H9 (cell line): ENCODE measurements around the gene OSBPL8. TPM values are rescaled to one million over a fixed set of nuclear protein-coding genes. Genes with fewer than 3 reads are reported as not detected.

Experiments
- DNase-seq: peaks from one replicate; pipeline ENCODE4 v3.0.0-alpha.2; 2017
- H2AFZ ChIP-seq: one replicate; pipeline ENCODE4 v1.6.1; 2013; ENCODE audit warnings: mild to moderate bottlenecking, low read length, control low read depth, moderate library complexity
- H2AK5ac ChIP-seq: 2 replicates; pipeline ENCODE4 v1.6.1; 2013; ENCODE audit warnings: low read length, control low read depth, mixed read lengths; ENCODE audit not compliant: insufficient read length
- H2BK120ac ChIP-seq: one replicate; pipeline ENCODE4 v1.6.1; 2013; ENCODE audit warnings: low read depth, mild to moderate bottlenecking, low read length, control low read depth, inconsistent platforms; ENCODE audit not compliant: poor library complexity, severe bottlenecking
- H2BK12ac ChIP-seq: 2 replicates; pipeline ENCODE4 v1.6.1; 2013; ENCODE audit warnings: low read length, control low read depth, mixed read lengths, low read depth; ENCODE audit not compliant: insufficient read length
- H2BK15ac ChIP-seq: 2 replicates; pipeline ENCODE4 v1.6.1; 2013; ENCODE audit warnings: low read depth, low read length, control low read depth
- H2BK20ac ChIP-seq: one replicate; pipeline ENCODE4 v1.6.1; 2013; ENCODE audit warnings: low read depth, mild to moderate bottlenecking, low read length, control low read depth, inconsistent platforms; ENCODE audit not compliant: poor library complexity, severe bottlenecking
- H2BK5ac ChIP-seq: 2 replicates; pipeline ENCODE4 v1.6.1; 2013; ENCODE audit warnings: low read length, control low read depth, mixed read lengths; ENCODE audit not compliant: insufficient read length
- H3K14ac ChIP-seq: 2 replicates; pipeline ENCODE4 v1.6.1; 2013; ENCODE audit warnings: low read length, control low read depth; ENCODE audit not compliant: insufficient read depth
- H3K18ac ChIP-seq: 2 replicates; pipeline ENCODE4 v1.6.1; 2013; ENCODE audit warnings: low read depth, mild to moderate bottlenecking, mixed read lengths, low read length, control low read depth; ENCODE audit not compliant: insufficient read length
- H3K23ac ChIP-seq: 2 replicates; pipeline ENCODE4 v1.6.1; 2013; ENCODE audit warnings: low read length, control low read depth, mixed read lengths, low read depth; ENCODE audit not compliant: insufficient read length
- H3K23me2 ChIP-seq: 2 replicates; pipeline ENCODE4 v1.6.1; 2013; ENCODE audit warnings: low read depth, mild to moderate bottlenecking, mixed read lengths, low read length, control low read depth; ENCODE audit not compliant: insufficient read length, poor library complexity, severe bottlenecking
- H3K27ac ChIP-seq: 2 replicates; pipeline ENCODE4 v1.5.1; 2013; ENCODE audit warnings: low read length, control low read depth, mixed read lengths, low read depth; ENCODE audit not compliant: insufficient read length
- H3K27me3 ChIP-seq: 2 replicates; pipeline ENCODE4 v1.6.1; 2013; ENCODE audit warnings: low read length, control low read depth, inconsistent platforms; ENCODE audit not compliant: insufficient read depth
- H3K4ac ChIP-seq: 2 replicates; pipeline ENCODE4 v1.6.1; 2013; ENCODE audit warnings: low read depth, mild to moderate bottlenecking, control low read depth, inconsistent platforms, low read length, moderate library complexity
- H3K4me1 ChIP-seq: 2 replicates; pipeline ENCODE4 v1.6.1; 2013; ENCODE audit warnings: low read length, control low read depth, inconsistent platforms; ENCODE audit not compliant: insufficient read depth
- H3K4me2 ChIP-seq: 2 replicates; pipeline ENCODE4 v1.6.1; 2013; ENCODE audit warnings: low read length, control low read depth, mixed read lengths; ENCODE audit not compliant: insufficient read length, insufficient read depth
- H3K56ac ChIP-seq: 2 replicates; pipeline ENCODE4 v1.6.1; 2013; ENCODE audit warnings: low read depth, mild to moderate bottlenecking, mixed read lengths, low read length, control low read depth; ENCODE audit not compliant: insufficient read length
- H3K79me1 ChIP-seq: 2 replicates; pipeline ENCODE4 v1.6.1; 2013; ENCODE audit warnings: low read depth, mild to moderate bottlenecking, moderate library complexity, low read length, control low read depth, inconsistent platforms; ENCODE audit not compliant: insufficient read depth, poor library complexity, severe bottlenecking
- H3K79me2 ChIP-seq: 2 replicates; pipeline ENCODE4 v1.6.1; 2013; ENCODE audit warnings: low read length, control low read depth, inconsistent platforms; ENCODE audit not compliant: insufficient read depth
- H3K9ac ChIP-seq: 2 replicates; pipeline ENCODE4 v1.6.1; 2013; ENCODE audit warnings: low read length, control low read depth, mixed read lengths; ENCODE audit not compliant: insufficient read length; ENCODE audit errors: extremely low read depth
- H3K9me3 ChIP-seq: one replicate; pipeline ENCODE4 v1.6.1; 2013; ENCODE audit warnings: low read depth, low read length, inconsistent platforms; ENCODE audit not compliant: control insufficient read depth
- H3T11ph ChIP-seq: one replicate; pipeline ENCODE4 v1.6.1; 2013; ENCODE audit warnings: mild to moderate bottlenecking, low read length, control low read depth, inconsistent platforms
- H4K20me1 ChIP-seq: one replicate; pipeline ENCODE4 v1.6.1; 2013; ENCODE audit not compliant: control insufficient read depth, insufficient read length, insufficient read depth
- H4K5ac ChIP-seq: 2 replicates; pipeline ENCODE4 v1.6.1; 2013; ENCODE audit warnings: low read depth, mild to moderate bottlenecking, mixed read lengths, low read length, control low read depth; ENCODE audit not compliant: insufficient read length
- H4K8ac ChIP-seq: replicated peaks from 2 replicates; pipeline ENCODE4 v1.6.1; 2013; ENCODE audit warnings: low read length, control low read depth, mixed read lengths, low read depth; ENCODE audit not compliant: insufficient read length
- H4K91ac ChIP-seq: 2 replicates; pipeline ENCODE4 v1.6.1; 2013; ENCODE audit warnings: low read depth, mild to moderate bottlenecking, moderate library complexity, mixed read lengths, low read length, control low read depth; ENCODE audit not compliant: insufficient read length
- H3K27ac Mint-ChIP-seq, 3 experiments: 2 replicates in 2 of 3; 3 replicates in 1 of 3; pipeline ENCODE4 v1.8.0; 2020 to 2021; ENCODE audit warnings: mixed read lengths in 3 of 3, mild to moderate bottlenecking in 1 of 3, moderate library complexity in 1 of 3
- H3K27me3 Mint-ChIP-seq: 2 replicates; pipeline ENCODE4 v1.8.0; 2021; ENCODE audit warnings: low read depth, mild to moderate bottlenecking, moderate library complexity, mixed read lengths
- H3K36me3 Mint-ChIP-seq, 3 experiments: 2 replicates in 2 of 3; 3 replicates in 1 of 3; pipeline ENCODE4 v1.8.0; 2020 to 2021; ENCODE audit warnings: low read depth in 3 of 3, mixed read lengths in 3 of 3; ENCODE audit not compliant: insufficient read depth in 1 of 3
- H3K4me1 Mint-ChIP-seq, 2 experiments: 2 replicates each; pipeline ENCODE4 v1.8.0; 2020; ENCODE audit warnings: mixed read lengths in 2 of 2
- H3K4me3 Mint-ChIP-seq, 2 experiments: 2 replicates in 1 of 2; 3 replicates in 1 of 2; pipeline ENCODE4 v1.8.0; 2020 to 2021; ENCODE audit warnings: mild to moderate bottlenecking in 2 of 2, mixed read lengths in 2 of 2, moderate library complexity in 1 of 2
- H3K9me3 Mint-ChIP-seq, 2 experiments: 2 replicates in 1 of 2; 3 replicates in 1 of 2; pipeline ENCODE4 v1.8.0; 2020; ENCODE audit warnings: mild to moderate bottlenecking in 2 of 2, mixed read lengths in 2 of 2, moderate library complexity in 1 of 2
- CTCF ChIP-seq: fragments of 200-600 bp; sonication (generic); conservative IDR thresholded peaks from 3 replicates; pipeline ENCODE4 v1.8.0; 2021; ENCODE audit warnings: antibody characterized with exemption, mild to moderate bottlenecking
- WGBS: extraction: QIAGEN DNeasy Blood & Tissue Kit; methylation state at CpG from one replicate; pipeline ENCODE4 v1.1.7; 2013; ENCODE audit warnings: missing lambda C conversion rate, low lambda C conversion rate, mixed read lengths; ENCODE audit not compliant: insufficient read length; ENCODE audit errors: extremely low coverage; 5-methylcytosine and 5-hydroxymethylcytosine counted together
- total RNA-seq: library from RNA; stranded (reverse); gene quantifications from 2 replicates; pipeline ENCODE4 v1.2.1, GENCODE V29; 2021

OSBPL8 gene
- total RNA-seq, 1 experiment from 2014 or later = 61.2 TPM

GRCh38 chr12:76505050-76505449 is 54.5 kb downstream of the OSBPL8 start:
- H4K20me1 ChIP-seq = no peaks in the 10 kb centered on the region
- H3K27ac ChIP-seq = no peak overlapping the region
- no peak overlapping the region for H3K9ac ChIP-seq
- H2BK20ac ChIP-seq = no peak overlapping the region
- no peaks in the 10 kb centered on the region for H3K23me2 ChIP-seq
- H2BK120ac ChIP-seq = no peak overlapping the region
- Mint-ChIP-seq H3K36me3 (peaks cover 6 to 30% (median 7%) of the 10 kb centered on the region in 3 experiments; a peak in 6 of 7 replicates), H3K27me3 (no peaks in the 10 kb centered on the region), H3K9me3 (no peaks in the 10 kb centered on the region; a peak in 3 of 5 replicates), H3K4me1 (peaks cover 8 to 10% of the 10 kb centered on the region in 2 experiments), H3K4me3 (no peak overlapping the region), H3K27ac (no peak overlapping the region)
- no peak overlapping the region for H3K18ac ChIP-seq
- no peak overlapping the region for H4K8ac ChIP-seq
- H2BK15ac ChIP-seq = no peak overlapping the region
- no peak overlapping the region for H2AFZ ChIP-seq
- H3K23ac ChIP-seq = no peak overlapping the region
- H3K4ac ChIP-seq = no peak overlapping the region
- H3K56ac ChIP-seq = no peak overlapping the region
- H3K4me1 ChIP-seq = no peaks in the 10 kb centered on the region
- H3K27me3 ChIP-seq = no peaks in the 10 kb centered on the region
- H2AK5ac ChIP-seq = no peak overlapping the region
- H3K79me1 ChIP-seq = peaks cover 5% of the 10 kb centered on the region
- H3K14ac ChIP-seq = no peak overlapping the region
- no peak overlapping the region for H2BK5ac ChIP-seq
- H4K5ac ChIP-seq = no peak overlapping the region
- no peaks in the 10 kb centered on the region for H3K9me3 ChIP-seq
- WGBS = no CpG with 5 or more reads among the region's 2 CpGs
- no peak for TF ChIP-seq CTCF
- no peak overlapping the region for H3K4me2 ChIP-seq
- no peaks in the 10 kb centered on the region; the same call in 1 of the 2 replicates for H3K79me2 ChIP-seq
- H4K91ac ChIP-seq = no peak overlapping the region
- H2BK12ac ChIP-seq = no peak overlapping the region
- DNase-seq = no peak
- H3T11ph ChIP-seq = no peak overlapping the region
